Measurements from ENCODE around the gene HAT1.

GRCh38 chr2:171952276-171952675, 30.0 kb downstream of the HAT1 start:
- TF ChIP-seq CTCF (IDR thresholded peaks at IDR 0.05) (no peak), POLR2A (IDR thresholded peaks at IDR 0.05) (no peak)
